TTC549 (cell line): Measurements from ENCODE around the gene PCP2.

ENCODE experiments used
- FAIRE-seq: peaks from 2 replicates; lab custom pipeline; 2012; peaks lifted over from hg19 to GRCh38; lab: Jason Lieb, UNC

PCP2 gene

DNA sequence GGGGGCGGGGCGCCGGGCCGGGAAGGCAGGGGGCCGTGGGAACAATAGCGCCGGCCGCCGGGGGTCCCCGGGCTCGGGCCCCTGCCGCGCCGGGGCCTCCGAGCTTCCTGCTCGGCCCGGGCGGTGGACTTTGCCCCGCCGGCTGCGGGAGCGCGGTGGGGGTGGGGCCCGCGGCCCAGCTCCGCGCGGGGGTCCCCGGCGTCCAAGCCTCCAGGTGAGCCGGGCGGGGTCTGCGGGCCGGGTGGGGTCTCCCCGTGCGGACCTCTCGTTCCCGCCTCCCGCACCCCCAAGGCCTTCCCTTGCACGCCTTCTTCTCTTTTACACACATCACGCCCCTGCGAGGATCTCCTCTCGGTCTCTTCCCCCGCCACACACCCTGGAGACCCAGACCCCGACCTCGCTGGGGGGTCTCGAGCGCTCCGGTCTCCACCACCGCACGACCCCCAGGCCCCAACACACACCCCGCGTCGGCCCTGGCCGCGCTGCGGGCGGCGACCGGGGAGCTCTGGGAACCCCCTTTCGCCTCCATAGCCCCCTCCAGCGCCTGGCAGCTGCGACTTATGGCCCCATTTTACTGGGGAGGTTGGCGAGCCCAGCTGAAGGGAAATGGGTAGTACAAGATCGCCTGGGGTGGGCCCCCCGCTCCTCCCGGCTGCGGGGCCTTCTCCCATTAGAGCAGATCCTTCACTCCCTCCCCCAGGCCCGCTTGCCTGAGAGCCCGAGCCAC is 37.1 kb downstream of the PCP2 start:
- no peak for FAIRE-seq

DNA sequence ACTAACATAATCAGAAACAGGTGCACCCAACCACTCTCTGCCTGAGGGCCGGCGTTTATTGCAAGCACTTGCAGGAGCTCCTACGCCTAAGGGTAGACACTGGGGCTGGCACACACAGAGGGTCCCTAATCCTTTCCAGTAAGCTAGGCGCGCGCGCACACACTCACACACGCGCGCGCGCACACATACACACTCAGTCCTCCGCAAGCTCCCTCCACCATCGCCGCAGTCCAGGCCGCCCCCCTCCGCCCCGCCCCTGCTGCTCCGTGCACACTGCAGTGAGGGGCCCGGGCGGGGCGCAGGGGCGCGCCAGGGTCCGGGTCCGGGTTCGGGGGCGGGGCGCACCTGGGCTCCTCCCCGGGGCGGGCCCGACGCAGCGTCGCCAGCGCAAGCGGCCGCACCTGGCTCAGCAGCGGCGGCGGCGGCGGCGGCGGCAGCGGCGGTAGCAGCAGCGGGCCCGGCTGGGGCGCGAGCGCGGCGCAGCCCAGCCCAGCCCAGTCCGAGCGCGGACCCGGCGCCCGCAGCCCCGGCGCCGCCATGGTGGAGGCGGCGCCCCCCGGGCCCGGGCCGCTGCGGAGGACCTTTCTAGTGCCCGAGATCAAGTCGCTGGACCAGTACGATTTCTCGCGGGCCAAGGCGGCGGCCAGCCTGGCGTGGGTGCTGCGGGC is 37.9 kb downstream of the PCP2 start, which contains the start of gene CAMSAP3:
TSS of gene CAMSAP3 (plus strand) at position 398 of the 668 bp plus-strand sequence. CDS start at position 538, 140 bp downstream.
- no peak for FAIRE-seq

- no peak for FAIRE-seq
Observed at GRCh38 chr19:7590256-7590655, 43.3 kb downstream of the PCP2 start.

- FAIRE-seq, result no peak
Observed at GRCh38 chr19:7589822-7590221, 43.7 kb downstream of the PCP2 start.

DNA sequence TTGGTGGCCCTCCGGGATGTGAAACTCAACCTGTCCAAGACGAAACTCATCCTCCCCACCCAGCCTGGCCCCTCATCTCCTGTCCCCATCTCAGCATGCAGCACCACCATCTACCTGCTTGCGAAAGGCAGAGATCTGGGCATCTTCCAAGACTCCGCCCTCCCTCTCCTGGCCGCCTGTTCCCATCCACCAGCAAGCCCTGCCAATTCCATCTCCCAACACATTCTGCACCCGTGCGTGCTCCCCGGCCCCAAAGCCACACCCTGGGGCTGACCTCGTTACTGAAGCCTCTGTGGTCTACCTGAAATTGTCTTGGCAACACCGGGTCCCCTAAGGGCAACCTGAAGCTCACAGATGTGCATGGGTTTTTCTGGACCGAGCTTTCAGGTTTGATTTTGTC is 51.1 kb downstream of the PCP2 start:
- FAIRE-seq, result no peak
